ENCODE results near the gene LIFR. TPM values are rescaled to one million over a fixed set of nuclear protein-coding genes. Genes with fewer than 3 reads are reported as not detected.

The LIFR gene
- polyA plus RNA-seq, 3 donors, result 8.2 to 23.7 (median 18.7) TPM

- 97% methylated on average over 8 of the region's 8 CpGs for WGBS, 3 donors
- H3K27ac ChIP-seq (ENCODE audit: low read depth, low read length), result no peak overlapping the region
Measured at GRCh38 chr5:38458174-38458573, 98.3 kb downstream of the LIFR start.

- H3K27ac ChIP-seq (ENCODE audit: low read depth, low read length), result no peak overlapping the region
- 83 to 84% (median 83%) methylated on average over 4 of the region's 4 CpGs for WGBS, 3 donors
Measured at GRCh38 chr5:38456657-38457399, 99.6 kb downstream of the LIFR start.

- 67 to 88% (median 86%) methylated on average over 8 of the region's 8 CpGs for WGBS, 3 donors
- H3K27ac ChIP-seq (ENCODE audit: low read depth, low read length), result no peak overlapping the region
Measured at GRCh38 chr5:38455796-38456330, 100.6 kb downstream of the LIFR start.

GRCh38 chr5:38453921-38454320 lies 102.5 kb downstream of the LIFR start:
- 82 to 93% (median 86%) methylated on average over 11 of the region's 11 CpGs for WGBS, 3 donors
- H3K27ac ChIP-seq (ENCODE audit: low read depth, low read length), result no peak overlapping the region

GRCh38 chr5:38453506-38453905 lies 102.9 kb downstream of the LIFR start:
- WGBS, 3 donors, result 55 to 77% (median 58%) methylated on average over 3 of the region's 3 CpGs
- H3K27ac ChIP-seq (ENCODE audit: low read depth, low read length), result no peak overlapping the region

- no peak overlapping the region for H3K27ac ChIP-seq (ENCODE audit: low read depth, low read length)
- WGBS, 3 donors, result 91 to 94% (median 94%) methylated on average over 4 of the region's 4 CpGs
Measured at GRCh38 chr5:38452201-38452600, 104.2 kb downstream of the LIFR start.

- WGBS, 3 donors, result 49 to 82% (median 64%) methylated on average over 9 of the region's 9 CpGs
- H3K27ac ChIP-seq (ENCODE audit: low read depth, low read length), result no peak overlapping the region
Measured at GRCh38 chr5:38451074-38451725, 105.2 kb downstream of the LIFR start.

GRCh38 chr5:38450627-38451026 lies 105.8 kb downstream of the LIFR start:
- 63 to 81% (median 63%) methylated on average over 6 of the region's 6 CpGs for WGBS, 3 donors
- H3K27ac ChIP-seq (ENCODE audit: low read depth, low read length), result no peak overlapping the region

- WGBS, 3 donors, result 60 to 83% (median 73%) methylated on average over 9 of the region's 9 CpGs
- no peak overlapping the region for H3K27ac ChIP-seq (ENCODE audit: low read depth, low read length)
Measured at GRCh38 chr5:38448568-38449350, 107.7 kb downstream of the LIFR start.

GRCh38 chr5:38447786-38448185 lies 108.7 kb downstream of the LIFR start:
- 42 to 64% (median 62%) methylated on average over 5 of the region's 5 CpGs for WGBS, 3 donors
- H3K27ac ChIP-seq (ENCODE audit: low read depth, low read length), result no peak overlapping the region

- WGBS, 3 donors, result 67 to 86% (median 70%) methylated on average over 2 of the region's 2 CpGs
- no peak overlapping the region for H3K27ac ChIP-seq (ENCODE audit: low read depth, low read length)
Measured at GRCh38 chr5:38447056-38447455, 109.4 kb downstream of the LIFR start.

- H3K27ac ChIP-seq (ENCODE audit: low read depth, low read length), result peak overlapping the region; percentile 43
Measured at GRCh38 chr5:38446029-38446522, 110.4 kb downstream of the LIFR start.

GRCh38 chr5:38445374-38446028 lies 110.9 kb downstream of the LIFR start:
- 54 to 61% (median 56%) methylated on average over 24 of the region's 24 CpGs for WGBS, 3 donors
- no peak overlapping the region for H3K27ac ChIP-seq (ENCODE audit: low read depth, low read length)

More at GRCh38 chr5:38446029-38446522, 110.4 kb downstream of the LIFR start:
- WGBS, 3 donors, result 61 to 76% (median 64%) methylated on average over 21 of the region's 21 CpGs

GRCh38 chr5:38443390-38443789 lies 113.1 kb downstream of the LIFR start:
- no peak overlapping the region for H3K27ac ChIP-seq (ENCODE audit: low read depth, low read length)
- 85 to 89% (median 87%) methylated on average over 7 of the region's 7 CpGs for WGBS, 3 donors

- WGBS, 3 donors, result 69 to 92% (median 92%) methylated on average over 2 of the region's 2 CpGs
- no peak overlapping the region for H3K27ac ChIP-seq (ENCODE audit: low read depth, low read length)
Measured at GRCh38 chr5:38442247-38442573, 114.2 kb downstream of the LIFR start.

GRCh38 chr5:38441453-38442246 lies 114.8 kb downstream of the LIFR start:
- WGBS, 3 donors, result 21 to 30% (median 26%) methylated on average over 9 of the region's 9 CpGs
- no peak overlapping the region for H3K27ac ChIP-seq (ENCODE audit: low read depth, low read length)

GRCh38 chr5:38438757-38439156 lies 117.7 kb downstream of the LIFR start:
- H3K27ac ChIP-seq (ENCODE audit: low read depth, low read length), result no peak overlapping the region
- 77 to 88% (median 86%) methylated on average over 1 of the region's 1 CpG for WGBS, 3 donors
